HG03064 (cell line): ENCODE measurements around the gene KLHL29.

Source experiments
- ATAC-seq: cut with Tn5 transposase; IDR thresholded peaks from one replicate; pipeline ENCODE4 v1.9.1; 2021; ENCODE audit warnings: low read depth; ENCODE audit not compliant: unreplicated experiment

The KLHL29 gene

DNA sequence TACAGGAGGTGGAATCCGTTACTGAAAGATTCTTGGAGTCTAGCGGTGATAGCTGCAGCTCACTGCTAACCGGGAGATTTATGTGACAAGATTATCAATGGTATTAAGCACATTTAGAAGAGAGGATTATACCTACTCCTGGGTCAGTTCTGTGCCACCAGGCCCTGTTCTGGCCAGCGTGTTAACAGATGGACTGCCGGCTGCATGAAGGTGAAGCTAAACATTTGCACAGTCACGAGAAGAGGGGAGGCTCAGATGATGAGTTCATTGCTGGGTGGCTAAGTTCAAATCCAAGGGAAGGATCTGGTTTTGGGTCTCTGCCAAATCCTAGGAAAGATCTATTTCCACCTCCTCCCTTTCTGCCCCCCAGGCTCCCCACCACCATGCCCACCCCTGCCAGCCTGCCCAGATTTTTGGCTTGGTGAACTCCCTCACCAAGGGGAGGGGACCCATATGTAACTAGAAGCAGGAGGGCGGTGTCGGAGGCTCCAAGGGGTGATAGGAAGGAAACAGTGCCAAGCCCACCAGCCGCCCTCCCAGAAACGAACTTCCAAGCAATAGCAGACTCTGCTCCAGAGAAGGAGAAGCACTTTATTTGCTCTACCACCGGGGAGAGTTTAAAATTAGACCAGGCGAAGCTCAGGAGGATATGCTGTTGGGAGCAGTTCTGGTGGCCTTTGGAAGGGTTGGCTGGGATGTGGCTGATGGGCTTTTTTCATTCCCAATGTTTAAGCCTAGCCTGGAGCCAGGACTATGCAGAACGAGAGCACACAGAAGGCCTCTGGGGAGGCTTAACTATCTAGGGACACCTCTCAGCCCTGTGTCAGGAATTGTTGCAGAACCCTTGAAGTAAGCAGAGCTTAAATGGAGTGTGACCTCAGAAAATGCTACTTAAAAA is 200.5 kb downstream of the KLHL29 start:
- ATAC-seq = no peak

DNA sequence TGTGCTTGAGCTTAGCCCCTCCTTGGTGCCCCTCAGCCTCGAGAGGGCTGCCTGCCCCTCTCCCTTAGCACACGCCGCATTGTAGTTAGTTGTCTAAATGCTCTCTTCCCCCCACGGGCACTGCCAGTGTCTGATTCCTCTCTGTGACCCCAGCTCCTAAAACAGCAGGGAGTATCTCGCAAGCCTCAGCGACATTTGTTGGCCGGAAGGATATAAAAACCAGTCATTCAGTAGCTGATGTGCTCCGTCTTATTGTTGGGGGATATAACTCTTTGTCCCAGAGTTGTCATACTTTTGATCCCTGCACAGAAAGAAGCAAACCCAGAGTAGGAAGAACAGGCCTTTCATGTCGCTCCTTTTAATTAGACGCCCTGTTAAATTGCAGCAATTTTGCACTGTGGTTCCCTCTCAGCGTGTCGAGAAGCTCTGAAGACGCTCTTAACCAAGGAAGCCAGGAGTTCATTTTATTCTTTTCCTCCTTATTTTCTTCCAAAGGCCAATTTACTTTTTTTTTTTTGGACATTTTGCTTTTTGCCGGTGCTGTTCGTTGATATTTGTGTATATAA is 201.8 kb downstream of the KLHL29 start:
- no peak for ATAC-seq

DNA sequence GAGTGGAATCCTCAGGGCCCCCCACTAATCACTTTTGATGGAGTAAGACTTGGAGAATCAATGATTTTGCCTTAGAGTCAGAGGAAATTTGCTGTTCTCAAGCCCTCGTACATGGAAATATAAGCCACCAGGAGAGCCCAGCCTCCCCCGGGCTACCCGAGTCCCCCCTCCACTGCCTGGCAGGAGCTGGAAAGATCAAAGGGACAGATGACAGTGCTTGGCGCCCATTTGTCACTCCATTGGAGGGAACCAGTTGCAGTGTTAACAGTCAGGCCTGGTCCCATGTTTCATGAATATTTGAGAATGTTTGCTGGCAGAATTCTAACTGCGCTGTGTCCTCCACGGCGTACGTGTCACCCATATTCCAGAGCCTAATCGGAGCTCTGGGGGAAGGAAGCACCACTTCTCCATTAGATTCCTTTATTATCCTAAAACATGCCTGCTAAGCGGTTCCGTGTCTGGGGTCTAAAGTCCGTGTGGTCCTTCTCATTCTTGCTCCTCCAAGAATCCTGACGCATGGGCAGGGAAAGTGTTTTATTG is 202.4 kb downstream of the KLHL29 start:
- ATAC-seq = no peak

DNA sequence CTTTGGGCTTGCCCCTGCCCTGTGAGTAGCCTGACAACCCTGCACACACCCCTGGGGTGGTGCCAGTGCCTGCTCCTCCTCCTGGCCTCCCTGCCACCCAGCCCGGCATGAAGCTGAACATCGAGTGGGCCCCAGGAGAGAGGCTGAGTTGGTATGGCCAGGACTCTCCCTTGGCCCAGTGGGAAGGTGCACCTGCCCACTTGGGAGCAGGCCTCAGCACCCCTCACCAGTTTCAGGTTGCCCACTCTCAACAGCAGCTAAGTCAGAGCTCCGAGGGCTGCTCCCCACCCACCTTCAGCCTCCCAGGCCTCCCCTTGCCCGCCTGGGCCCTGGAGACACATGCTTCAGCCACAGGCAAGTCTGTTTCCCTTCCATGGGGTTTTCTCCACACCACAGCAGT is 203.1 kb downstream of the KLHL29 start:
- no peak for ATAC-seq

DNA sequence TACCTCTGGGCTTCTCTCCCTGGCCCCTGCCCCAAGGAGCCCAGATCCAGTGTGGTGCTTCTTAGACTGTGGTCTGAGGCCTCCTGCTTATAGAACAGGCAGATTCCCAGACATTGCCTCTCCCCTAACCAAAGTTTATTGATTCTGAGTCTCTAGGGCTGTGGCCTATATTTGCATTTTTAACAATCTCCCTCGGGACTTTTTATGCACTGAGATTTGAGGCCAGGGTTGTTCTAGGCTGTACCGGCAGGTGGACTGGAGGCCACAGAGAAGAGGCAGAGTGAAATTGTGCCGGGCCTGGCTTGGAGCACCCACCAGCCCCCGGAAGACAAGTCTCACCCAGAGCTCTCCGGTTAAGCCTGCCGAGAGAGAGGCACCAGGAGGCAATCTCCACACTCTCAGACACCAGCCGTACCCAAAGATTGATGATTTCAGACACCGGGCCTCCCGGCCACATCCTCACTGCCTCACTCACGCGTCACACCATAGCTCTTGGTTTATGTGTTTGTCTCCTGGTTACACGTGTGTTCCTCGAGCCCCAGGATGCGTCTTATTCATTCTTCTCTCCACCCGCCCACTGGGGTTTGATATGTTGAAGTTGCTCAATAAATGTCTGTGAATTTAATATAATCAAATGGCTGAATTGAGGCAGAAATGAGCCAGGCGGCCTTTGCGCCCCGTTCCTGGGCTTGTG is 203.7 kb downstream of the KLHL29 start:
- ATAC-seq = no peak

DNA sequence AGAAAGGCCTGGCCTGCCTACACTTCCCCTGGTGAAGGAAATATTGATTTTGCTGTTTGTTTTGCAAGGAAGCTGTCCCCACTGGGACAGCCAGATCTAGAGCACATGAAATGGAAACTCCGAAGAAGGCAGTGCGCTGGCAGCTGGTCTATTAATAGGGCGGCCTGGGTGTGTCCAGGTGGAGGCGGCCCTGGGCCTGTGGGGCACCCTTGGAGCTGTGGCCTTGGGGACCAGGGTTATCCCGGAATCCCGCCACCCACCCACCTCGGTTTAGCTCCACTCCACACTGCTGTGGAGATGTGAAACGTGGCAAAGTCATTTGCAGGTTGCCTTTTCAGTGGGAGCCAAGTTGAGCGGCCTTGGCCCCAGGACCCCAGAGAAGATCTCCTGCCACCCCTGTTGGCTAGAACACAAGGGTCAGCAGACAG is 204.3 kb downstream of the KLHL29 start:
- ATAC-seq = no peak

DNA sequence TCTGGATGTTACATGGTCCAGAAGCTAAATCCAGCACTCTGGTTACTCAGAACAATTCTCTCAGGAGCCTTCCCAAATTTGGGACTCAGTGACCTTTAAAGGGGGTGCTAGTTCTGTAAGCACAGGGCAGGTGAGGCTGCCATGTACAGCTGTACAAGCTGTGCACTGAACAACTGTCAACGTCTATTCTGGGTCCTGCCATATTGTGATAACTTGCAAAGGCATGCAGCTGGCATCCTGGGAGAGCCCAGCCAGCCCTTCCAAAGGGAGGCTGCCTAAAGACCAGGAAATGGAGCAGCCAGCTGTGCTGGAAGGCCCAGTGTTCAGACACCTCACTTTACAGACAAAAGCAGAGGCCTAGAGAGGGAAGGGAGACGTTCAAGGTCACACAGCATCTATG is 204.8 kb downstream of the KLHL29 start:
- no peak for ATAC-seq

DNA sequence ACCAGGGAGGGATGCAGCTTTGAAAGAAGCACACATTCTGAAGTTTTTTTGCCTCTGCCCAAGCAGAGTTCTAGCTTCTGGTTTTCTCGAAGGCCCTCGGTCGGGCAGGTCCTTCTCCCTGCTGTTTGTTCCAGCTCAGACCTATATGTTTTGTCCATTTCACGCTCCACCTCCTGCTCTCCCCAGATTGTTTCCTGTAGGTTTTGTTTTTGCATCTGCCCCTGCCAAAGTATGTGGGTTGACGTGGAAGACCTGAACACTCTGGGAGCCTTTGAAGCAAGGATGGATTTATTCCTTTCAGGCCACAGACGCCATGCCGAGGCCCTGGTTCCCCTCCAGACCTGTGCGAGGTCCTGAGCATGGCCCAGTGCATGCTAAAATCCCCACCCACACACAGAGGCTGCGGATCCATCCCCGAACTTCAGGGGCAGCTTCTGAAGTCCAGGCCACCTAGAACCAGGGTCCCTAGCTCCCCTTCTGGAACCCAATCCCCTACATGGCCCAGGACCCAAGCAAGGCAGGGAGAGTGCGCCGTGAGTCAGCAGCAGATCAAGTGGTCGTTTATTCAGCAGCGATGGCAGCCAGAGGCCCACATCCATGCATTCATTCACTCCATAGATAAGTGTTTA is 205.4 kb downstream of the KLHL29 start:
- no peak for ATAC-seq

DNA sequence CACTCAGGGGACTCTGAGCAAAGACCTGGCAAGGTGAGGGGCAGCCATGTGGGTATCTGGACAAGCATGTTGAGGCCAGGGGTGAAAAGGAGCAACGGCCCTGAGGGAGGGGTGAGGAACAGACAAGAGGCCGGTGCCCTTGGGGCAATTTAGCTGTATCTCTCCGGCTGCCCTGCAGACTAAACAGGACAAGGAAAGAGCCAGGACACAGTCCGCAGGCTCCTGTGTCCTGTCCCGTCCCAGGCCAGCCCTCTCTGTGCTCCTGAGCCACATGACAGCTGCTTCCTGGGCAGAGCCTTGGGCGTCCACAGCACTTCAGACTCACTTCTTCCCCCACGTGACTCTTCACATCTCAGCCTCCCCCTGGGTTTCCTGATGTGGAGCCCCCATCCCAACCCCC is 206.1 kb downstream of the KLHL29 start:
- ATAC-seq = no peak

DNA sequence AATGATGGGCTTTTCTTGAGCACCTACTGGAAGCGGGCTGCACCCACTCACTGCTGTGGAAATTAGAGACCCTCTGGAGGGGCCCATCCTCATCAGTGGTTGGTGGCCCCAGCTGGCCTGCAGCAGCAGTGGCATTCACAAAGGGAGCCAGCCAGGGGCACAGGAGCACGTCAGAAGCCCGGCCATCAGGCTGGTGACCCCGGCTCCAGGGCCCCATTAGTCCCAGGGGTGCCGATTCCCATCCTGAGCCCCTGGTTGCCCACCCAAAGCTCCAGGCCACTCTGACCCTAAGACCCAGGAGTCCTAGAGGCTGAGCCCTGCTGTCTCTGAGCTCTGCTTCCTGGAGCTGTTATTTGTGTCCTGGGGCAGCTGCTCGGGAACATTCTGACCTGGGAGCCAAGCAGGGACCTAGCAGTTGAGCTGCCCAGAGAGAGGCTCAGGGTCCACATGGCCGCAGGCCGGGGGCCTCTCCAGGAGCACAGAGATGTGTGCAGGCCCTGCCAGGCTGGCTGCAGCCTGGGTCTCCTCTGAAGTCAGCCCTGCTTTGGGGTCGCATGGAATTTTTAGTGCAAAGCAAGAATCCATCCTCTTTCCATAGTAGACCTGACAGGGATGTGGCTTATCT is 207.2 kb downstream of the KLHL29 start:
- ATAC-seq = no peak

DNA sequence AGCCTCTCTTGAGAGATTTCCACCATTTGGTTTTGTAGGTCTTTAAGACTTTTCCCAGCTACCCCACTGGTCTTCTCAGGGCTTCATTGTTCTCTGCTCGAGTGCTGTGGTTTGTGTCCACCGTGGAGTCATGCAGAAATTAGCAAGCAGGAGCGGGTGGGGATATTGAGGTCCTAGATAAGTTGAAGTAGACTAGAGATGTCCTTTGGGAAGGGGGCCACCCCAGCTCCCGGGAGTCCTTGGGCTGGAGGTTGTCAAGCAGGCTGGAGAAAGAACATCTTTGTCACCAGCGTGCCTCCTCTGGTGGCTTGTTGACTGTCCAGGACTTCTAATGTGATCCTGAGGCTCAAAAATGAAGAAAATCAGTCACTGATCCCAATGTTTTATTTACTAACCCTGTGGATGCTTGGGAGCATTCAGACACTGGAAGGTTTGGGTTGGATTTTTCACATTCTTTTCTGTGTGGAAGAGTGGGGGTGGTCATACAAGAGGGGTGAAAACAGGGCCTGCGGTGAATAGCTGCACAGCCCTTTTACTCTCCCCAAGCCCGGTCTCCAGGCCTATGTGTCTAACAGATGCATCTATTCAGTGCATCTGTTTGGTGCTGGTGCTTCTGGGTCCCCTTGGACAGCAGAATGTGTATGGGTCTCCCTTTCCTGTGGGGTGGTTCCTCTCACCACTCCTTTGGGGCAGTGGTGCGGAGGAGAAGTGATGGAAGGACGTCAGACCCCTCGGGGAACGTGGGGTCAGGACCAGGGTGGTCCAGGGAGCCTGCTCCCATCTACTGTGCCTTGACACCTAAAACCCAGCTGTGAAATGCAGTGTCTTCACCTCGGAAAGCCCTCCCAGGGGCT is 208.1 kb downstream of the KLHL29 start:
- ATAC-seq = no peak

DNA sequence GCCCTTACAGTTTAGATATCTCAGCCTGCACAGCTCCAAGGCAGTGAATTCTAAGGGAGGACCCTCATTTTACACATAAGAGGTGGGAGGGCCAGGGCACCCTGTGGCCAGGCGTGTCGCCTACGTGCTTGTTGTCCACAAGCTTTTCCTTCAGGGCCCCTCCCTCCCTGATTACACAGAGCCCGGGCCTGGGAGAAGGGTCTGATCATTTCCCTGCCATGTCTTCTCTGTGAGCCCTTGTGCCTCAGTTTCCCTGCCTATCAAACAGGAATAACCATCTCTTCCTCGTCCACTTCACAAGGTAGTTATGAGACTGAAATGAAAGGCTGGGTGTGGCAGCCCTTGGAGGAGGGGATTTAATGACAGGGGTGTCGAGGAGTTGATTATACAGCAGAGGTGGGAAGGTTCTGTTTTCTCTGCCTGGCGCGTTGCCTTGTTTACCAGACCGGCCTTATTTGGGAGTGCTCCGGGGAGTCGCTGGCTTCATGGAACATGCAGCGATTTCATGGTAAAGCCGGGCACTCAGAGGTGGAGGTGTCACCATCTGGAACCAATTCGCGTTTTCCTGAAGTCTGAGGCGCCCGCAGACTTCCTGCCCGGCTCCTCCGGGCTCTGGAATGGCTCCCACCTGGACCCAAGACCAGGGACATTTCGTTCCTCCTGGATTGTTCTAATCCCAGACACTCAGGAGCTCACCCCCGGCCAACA is 208.9 kb downstream of the KLHL29 start:
- ATAC-seq = no peak

DNA sequence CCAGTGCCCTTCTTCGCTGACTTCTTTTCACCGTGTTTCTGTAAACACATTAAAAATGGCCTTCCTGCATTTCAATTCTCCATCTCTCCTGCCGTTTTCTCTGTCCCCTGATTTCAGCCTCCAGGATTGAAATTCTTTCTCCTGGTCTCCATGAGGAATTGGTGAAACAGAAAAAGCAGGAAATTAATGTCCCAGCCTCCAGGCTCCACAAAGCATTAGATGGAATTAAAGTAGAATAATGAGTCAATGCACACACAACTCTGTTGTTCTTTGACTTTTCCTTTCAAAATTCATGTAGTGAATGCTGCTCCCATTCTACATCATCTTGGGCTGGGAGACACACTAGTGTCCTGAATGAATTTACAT is 209.5 kb downstream of the KLHL29 start:
- ATAC-seq = no peak

DNA sequence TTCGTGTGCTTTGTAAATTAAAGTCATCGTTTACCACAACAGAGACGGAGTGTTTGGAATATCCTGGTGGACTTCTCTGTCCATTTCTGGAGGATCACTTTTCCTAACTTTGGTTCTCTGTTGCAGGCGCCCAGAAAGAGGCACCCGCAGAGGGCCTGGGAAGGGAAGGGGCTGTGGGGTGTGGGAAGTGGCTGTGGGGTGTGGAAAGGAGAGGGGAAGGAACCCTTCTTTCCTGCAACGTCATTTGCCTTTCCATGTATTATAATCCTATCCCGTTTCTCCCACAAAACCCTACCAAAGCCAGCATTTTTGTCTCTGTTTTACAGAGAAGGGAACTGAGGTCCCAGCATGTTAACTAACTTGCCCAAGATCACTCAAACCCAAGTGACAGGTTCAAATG is 210.0 kb downstream of the KLHL29 start:
- ATAC-seq = no peak

DNA sequence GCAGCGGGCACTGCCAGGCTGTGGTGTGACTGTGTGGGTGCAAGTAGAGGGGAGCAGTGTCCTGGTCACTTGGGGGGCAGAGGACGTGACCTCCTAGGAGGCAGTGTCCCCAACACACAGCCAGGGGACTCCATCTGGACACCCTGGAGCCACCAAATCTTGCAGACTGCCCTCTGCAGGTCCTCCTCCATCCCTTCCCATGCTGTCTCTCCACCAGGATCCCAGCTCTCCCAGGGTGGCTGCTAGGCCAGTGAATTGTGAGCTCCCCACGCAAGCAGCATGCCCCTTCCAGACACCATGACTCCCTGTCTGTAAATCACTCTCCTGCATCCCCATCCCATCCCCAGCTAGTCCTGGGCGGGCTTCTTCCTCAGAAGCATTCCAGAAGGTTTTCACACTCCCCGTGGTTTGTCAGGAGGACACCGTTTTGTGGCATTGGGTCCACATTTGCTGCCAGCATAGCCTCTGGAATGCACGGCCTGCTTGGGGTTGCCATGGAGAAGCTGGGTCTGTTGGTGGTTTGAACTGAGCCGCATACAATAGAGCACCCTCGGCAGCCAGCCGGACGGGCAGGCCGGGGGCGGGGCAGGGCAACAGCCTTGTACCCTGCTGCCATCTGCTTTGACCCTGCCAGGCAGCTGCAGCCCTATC is 210.7 kb downstream of the KLHL29 start:
- no peak for ATAC-seq

DNA sequence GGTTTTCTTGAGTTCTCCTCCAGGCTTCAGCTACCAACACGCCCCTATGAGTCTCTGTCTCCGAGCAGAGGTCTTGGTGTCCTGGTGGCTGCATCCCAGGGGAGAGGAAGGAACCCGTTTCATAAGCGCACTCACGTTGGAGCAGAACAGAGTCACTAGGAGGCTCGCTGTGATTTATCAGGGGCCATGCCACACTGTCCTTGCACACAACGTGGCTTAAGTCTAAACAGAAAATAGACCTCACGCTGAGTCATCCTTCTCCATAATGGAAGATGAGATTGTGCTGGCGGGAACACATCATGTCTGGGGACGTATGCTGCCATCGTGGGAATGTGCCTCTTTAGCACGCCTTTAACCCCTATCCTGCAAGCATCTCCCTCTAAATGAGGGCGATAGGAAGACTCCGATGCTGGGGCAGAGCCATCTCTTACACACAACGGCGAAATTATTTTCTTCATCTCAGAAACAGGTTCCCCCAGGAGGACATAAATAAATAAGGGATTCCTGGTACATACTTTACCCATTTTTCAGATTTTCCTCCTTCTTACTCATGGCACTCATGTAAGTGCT is 211.4 kb downstream of the KLHL29 start:
- ATAC-seq = no peak

DNA sequence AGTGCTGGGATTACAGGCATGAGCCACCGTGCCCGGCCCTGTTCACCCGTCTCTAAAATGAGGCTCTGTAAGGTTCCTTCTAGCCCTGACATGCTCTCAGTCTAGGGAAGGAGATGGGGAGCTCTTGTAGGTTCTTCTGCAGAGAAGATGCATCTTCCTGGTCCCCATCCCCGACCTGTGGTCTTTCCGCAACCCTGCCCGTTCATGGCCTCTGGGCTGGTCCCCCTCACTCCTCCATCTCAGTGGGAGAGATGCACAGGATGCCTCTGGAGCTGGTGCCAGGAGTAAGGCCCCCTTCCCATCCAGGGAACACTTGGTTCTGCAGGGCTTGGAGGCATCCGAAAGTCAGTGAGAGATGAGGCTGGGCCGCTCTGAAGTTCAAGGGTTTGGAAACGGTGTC is 212.7 kb downstream of the KLHL29 start:
- no peak for ATAC-seq

DNA sequence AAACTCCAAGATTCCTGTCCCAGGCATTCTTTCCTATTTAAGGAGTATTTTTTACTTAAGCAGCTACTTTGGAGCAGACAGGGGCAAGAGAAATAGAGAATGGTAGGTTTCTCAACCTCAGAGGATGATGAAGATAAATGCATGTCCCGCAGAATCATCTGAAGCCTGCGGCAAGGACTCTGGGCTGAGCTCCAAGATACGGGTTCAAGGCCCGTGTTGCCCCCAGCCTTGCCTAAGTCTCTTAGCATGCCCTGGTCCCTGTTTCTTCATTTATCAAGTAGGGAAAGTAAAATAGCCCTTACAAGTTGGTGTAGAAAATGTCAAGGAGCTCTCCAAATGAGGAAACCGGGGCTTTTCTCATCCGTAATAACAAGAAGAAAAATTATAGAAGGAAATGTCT is 214.0 kb downstream of the KLHL29 start:
- no peak for ATAC-seq
